ENCODE results near the gene TRIM52. TPM values are rescaled to one million over a fixed set of nuclear protein-coding genes. Genes with fewer than 3 reads are reported as not detected.
"Not testable (repeated sequence)": the region's sequence is repeated elsewhere in the genome, so short reads cannot be mapped to it uniquely, and the experiment has no call there.

TRIM52 gene
- total and polyA plus RNA-seq, 2 of the 4 experiments (the other 2 are of a cell fraction), result 2.3 to 6.9 TPM

DNA sequence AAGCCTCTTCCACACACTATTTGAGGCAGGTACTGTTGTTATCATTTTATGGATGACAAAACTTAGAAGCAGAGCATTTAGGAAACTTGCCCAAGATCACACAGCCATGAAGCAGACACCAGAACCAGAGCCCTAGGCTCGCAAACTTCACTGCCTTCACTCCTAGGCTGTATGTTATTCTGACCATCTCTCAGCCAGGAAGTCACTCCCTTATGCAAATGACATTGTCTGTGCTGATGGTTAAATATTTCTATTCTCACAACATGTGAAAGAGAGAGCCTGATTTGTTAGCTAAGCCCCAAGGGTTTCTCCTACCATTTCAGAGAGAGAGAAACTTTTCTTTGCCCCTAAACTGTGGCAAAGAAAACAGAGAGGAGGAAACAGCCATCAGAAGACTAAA lies 26.4 kb upstream of the TRIM52 start:
- H2BK120ac ChIP-seq (ENCODE audit: low read depth, low read length); H4K8ac ChIP-seq (ENCODE audit: low read depth in 2 of 2, low read length in 2 of 2); H2BK15ac ChIP-seq (ENCODE audit: low read depth, low read length); H3K4me3 ChIP-seq (ENCODE audit: insufficient read depth, low read depth, low read length); H3K9me1 ChIP-seq (ENCODE audit: insufficient read depth, low read length); H3K27ac ChIP-seq (ENCODE audit: insufficient read depth, low read length); H3K9ac ChIP-seq (ENCODE audit: low read depth, low read length); intact Hi-C loops (cut with micrococcal nuclease); in situ Hi-C loops (cut with MboI; ENCODE audit: low sequenced_read_pairs); dilution Hi-C loops (cut with HindIII; ENCODE audit: low sequenced_read_pairs, unreplicated experiment); H3K27me3 ChIP-seq (ENCODE audit: control insufficient read depth, insufficient read depth, low read length); H2BK20ac ChIP-seq (ENCODE audit: low read depth, low read length); H3K14ac ChIP-seq (replicated peaks; ENCODE audit: low read depth, low read length); H3K56ac ChIP-seq (ENCODE audit: extremely low read depth, insufficient read depth, low read length); H3K79me1 ChIP-seq (ENCODE audit: low read depth in 1 of 2, low read length in 2 of 2); H3K4ac ChIP-seq (ENCODE audit: low read depth, low read length); H3K4me1 ChIP-seq (ENCODE audit: control insufficient read depth, insufficient read depth, low read length); H2AK5ac ChIP-seq (ENCODE audit: low read depth, low read length); H4K91ac ChIP-seq (ENCODE audit: insufficient read depth, low read depth, low read length); H2AFZ ChIP-seq (replicated peaks; ENCODE audit: low read length, poor library complexity); H4K20me1 ChIP-seq (ENCODE audit: insufficient read depth, low read length); H4K5ac ChIP-seq (ENCODE audit: low read depth, low read length); BruUV-seq (replicated peaks); DNase-seq; H3K4me2 ChIP-seq (ENCODE audit: low read depth, low read length); H2AK9ac ChIP-seq (replicated peaks; ENCODE audit: low read depth, low read length, poor library complexity); H3K36me3 ChIP-seq (ENCODE audit: control insufficient read depth, insufficient read depth, low read length); H3K18ac ChIP-seq (ENCODE audit: low read depth, low read length); H3K9me3 ChIP-seq (ENCODE audit: control insufficient read depth, insufficient read depth, low read length); POLR2A ChIA-PET (ENCODE audit: unreplicated experiment); H3K23ac ChIP-seq (ENCODE audit: low read depth, low read length); H2BK5ac ChIP-seq (ENCODE audit: low read depth, low read length, poor library complexity, severe bottlenecking); ATAC-seq (ENCODE audit: low read depth); CTCF ChIA-PET: not testable (repeated sequence)
- WGBS, 2 experiments (ENCODE audit: extremely low coverage in 2 of 2, insufficient read length in 1 of 2), result no CpG with 5 or more reads among the region's 1 CpG

DNA sequence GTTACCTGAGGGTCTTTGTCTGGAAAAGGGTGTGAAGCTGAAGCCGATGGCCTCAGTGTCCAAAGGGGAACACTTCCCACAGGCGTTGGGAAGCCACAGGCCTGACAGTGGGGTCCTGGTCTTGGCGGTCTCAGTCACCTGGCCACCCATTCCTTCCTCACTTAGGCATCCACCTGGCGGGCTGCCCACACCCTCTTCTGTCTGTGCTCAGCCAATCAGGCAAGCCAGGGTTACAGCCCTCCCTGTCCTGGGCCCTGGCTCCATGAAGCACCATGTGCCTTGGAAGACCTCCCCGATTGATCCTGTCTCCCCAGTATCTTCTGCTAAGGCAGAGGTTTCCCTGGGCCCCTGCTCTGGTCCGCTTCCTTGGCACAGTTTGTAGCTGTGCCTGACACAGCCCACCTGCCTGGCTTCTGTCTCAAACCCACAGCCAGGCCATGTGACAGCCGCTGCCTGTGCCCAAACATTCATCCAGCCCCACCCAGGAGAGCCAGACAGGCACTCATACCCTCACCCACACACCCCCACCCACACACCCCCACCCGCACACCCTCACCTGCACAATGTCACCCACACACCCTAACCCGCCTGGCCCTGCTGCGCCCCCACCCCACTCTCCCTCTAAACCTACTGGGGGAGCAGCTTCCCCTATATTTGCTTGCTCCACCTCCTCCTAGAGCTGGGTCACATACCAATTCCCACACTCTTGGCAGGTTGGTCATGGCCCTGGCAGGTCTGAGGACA lies 25.2 kb upstream of the TRIM52 start:
- DNase-seq; H2AK9ac ChIP-seq (replicated peaks; ENCODE audit: low read depth, low read length, poor library complexity); POLR2A ChIA-PET (ENCODE audit: unreplicated experiment); H3K4me3 ChIP-seq (ENCODE audit: insufficient read depth, low read depth, low read length); H3K9ac ChIP-seq (ENCODE audit: low read depth, low read length); dilution Hi-C loops (cut with HindIII; ENCODE audit: low sequenced_read_pairs, unreplicated experiment); H3K4me2 ChIP-seq (ENCODE audit: low read depth, low read length); H3K27me3 ChIP-seq (ENCODE audit: control insufficient read depth, insufficient read depth, low read length); CTCF ChIA-PET; in situ Hi-C loops (cut with MboI; ENCODE audit: low sequenced_read_pairs); H3K9me1 ChIP-seq (ENCODE audit: insufficient read depth, low read length); H3K18ac ChIP-seq (ENCODE audit: low read depth, low read length); BruUV-seq (replicated peaks); H3K79me1 ChIP-seq (ENCODE audit: low read depth in 1 of 2, low read length in 2 of 2); H4K20me1 ChIP-seq (ENCODE audit: insufficient read depth, low read length); H2AFZ ChIP-seq (replicated peaks; ENCODE audit: low read length, poor library complexity); H3K36me3 ChIP-seq (ENCODE audit: control insufficient read depth, insufficient read depth, low read length); H3K4ac ChIP-seq (ENCODE audit: low read depth, low read length); intact Hi-C loops (cut with micrococcal nuclease); H3K4me1 ChIP-seq (ENCODE audit: control insufficient read depth, insufficient read depth, low read length); H3K27ac ChIP-seq (ENCODE audit: insufficient read depth, low read length); H3K23ac ChIP-seq (ENCODE audit: low read depth, low read length); H3K9me3 ChIP-seq (ENCODE audit: control insufficient read depth, insufficient read depth, low read length); H2BK120ac ChIP-seq (ENCODE audit: low read depth, low read length); H2BK20ac ChIP-seq (ENCODE audit: low read depth, low read length); H3K56ac ChIP-seq (ENCODE audit: extremely low read depth, insufficient read depth, low read length); H2BK5ac ChIP-seq (ENCODE audit: low read depth, low read length, poor library complexity, severe bottlenecking); H3K14ac ChIP-seq (replicated peaks; ENCODE audit: low read depth, low read length); H4K8ac ChIP-seq (ENCODE audit: low read depth in 2 of 2, low read length in 2 of 2); H4K91ac ChIP-seq (ENCODE audit: insufficient read depth, low read depth, low read length); ATAC-seq (ENCODE audit: low read depth); H2AK5ac ChIP-seq (ENCODE audit: low read depth, low read length); H2BK15ac ChIP-seq (ENCODE audit: low read depth, low read length); H4K5ac ChIP-seq (ENCODE audit: low read depth, low read length): not testable (repeated sequence)
- no CpG with 5 or more reads among the region's 10 CpGs for WGBS, 2 experiments (ENCODE audit: extremely low coverage in 2 of 2, insufficient read length in 1 of 2)

Measured in IMR-90 (cell line).